ENCODE data around the gene NOSIP.

DNA sequence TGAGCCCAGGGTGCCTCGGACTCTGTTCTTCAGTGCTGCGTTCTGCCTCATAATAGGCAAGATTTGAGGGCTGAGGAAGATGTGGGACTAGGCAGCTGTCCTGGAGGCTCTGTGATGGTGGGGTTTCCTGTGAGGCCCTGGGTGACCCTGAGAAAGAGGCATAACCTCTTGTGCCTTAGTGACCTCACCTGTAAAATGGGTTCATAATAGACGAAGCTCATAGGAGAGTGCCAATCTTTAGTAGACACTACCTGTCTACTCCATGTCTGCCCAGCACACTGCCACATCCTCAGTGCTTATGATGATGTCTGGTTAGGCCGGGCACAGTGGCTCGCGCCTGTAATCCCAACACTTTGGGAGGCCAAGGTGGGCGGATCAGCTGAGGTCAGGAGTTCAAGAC, 36.2 kb upstream of the NOSIP start:
- TF ChIP-seq, protein P1, sequence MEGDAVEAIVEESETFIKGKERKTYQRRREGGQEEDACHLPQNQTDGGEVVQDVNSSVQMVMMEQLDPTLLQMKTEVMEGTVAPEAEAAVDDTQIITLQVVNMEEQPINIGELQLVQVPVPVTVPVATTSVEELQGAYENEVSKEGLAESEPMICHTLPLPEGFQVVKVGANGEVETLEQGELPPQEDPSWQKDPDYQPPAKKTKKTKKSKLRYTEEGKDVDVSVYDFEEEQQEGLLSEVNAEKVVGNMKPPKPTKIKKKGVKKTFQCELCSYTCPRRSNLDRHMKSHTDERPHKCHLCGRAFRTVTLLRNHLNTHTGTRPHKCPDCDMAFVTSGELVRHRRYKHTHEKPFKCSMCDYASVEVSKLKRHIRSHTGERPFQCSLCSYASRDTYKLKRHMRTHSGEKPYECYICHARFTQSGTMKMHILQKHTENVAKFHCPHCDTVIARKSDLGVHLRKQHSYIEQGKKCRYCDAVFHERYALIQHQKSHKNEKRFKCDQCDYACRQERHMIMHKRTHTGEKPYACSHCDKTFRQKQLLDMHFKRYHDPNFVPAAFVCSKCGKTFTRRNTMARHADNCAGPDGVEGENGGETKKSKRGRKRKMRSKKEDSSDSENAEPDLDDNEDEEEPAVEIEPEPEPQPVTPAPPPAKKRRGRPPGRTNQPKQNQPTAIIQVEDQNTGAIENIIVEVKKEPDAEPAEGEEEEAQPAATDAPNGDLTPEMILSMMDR (IDR thresholded peaks at IDR 0.05; ENCODE audit: insufficient read depth, low read depth, low read length): no peak
- no peak for TF ChIP-seq EZH2 (IDR thresholded peaks at IDR 0.05; ENCODE audit: insufficient read depth, low read length)

Data from astrocyte (in vitro differentiated cells and primary cell).